CD14-positive monocyte (primary cell): ENCODE data around the gene DENND1B. TPM values are rescaled to one million over a fixed set of nuclear protein-coding genes. Genes with fewer than 3 reads are reported as not detected.

Experiments
- DNase-seq, 3 donors: peaks; one replicate each; pipeline ENCODE4 v3.0.0-alpha.2; 2011 to 2022
- H2AFZ ChIP-seq: 2 replicates; pipeline ENCODE4 v1.6.0; 2012; ENCODE audit warnings: mild to moderate bottlenecking, low read depth, low read length, inconsistent platforms; ENCODE audit not compliant: insufficient read depth, poor library complexity, severe bottlenecking
- H3K27ac ChIP-seq, 2 donors: 1 replicate in 1 of 2; 2 replicates in 1 of 2; pipeline ENCODE4 v1.5.1; 2012 to 2013; ENCODE audit warnings: low read length in 2 of 2, control low read depth in 1 of 2, inconsistent platforms in 1 of 2, low read depth in 1 of 2, mild to moderate bottlenecking in 1 of 2
- H3K27me3 ChIP-seq, 2 donors: one replicate each; pipeline versions ENCODE4 v1.6.0 to v1.6.1; 2011 to 2013; ENCODE audit warnings: low read length in 2 of 2; ENCODE audit not compliant: control insufficient read depth in 2 of 2, insufficient read depth in 2 of 2
- H3K36me3 ChIP-seq, 2 donors: replicated peaks in 1 of 2; 1 replicate in 1 of 2; 2 replicates in 1 of 2; pipeline versions ENCODE4 v1.5.1 to v1.6.1; 2012 to 2013; ENCODE audit warnings: low read length in 2 of 2, control low read depth in 1 of 2, inconsistent platforms in 1 of 2, mild to moderate bottlenecking in 1 of 2; ENCODE audit not compliant: insufficient read depth in 2 of 2, control insufficient read depth in 1 of 2
- H3K4me1 ChIP-seq, 2 donors: 1 replicate in 1 of 2; 2 replicates in 1 of 2; pipeline versions ENCODE4 v1.5.1 to v1.6.1; 2012 to 2013; ENCODE audit warnings: low read length in 2 of 2, control low read depth in 1 of 2, inconsistent platforms in 1 of 2, mild to moderate bottlenecking in 1 of 2, moderate library complexity in 1 of 2; ENCODE audit not compliant: insufficient read depth in 2 of 2, control insufficient read depth in 1 of 2
- H3K4me2 ChIP-seq: replicated peaks from 2 replicates; pipeline ENCODE3; 2012; ENCODE audit warnings: low read length, moderate library complexity, mild to moderate bottlenecking; ENCODE audit not compliant: poor library complexity, severe bottlenecking; ENCODE audit errors: extremely low read depth
- H3K4me3 ChIP-seq, 3 experiments: fragments of 200-600 bp in 1 of 3; sonication (generic) in 1 of 3; replicated peaks in 1 of 3; 1 replicate in 2 of 3; 2 replicates in 1 of 3; pipeline ENCODE4 v1.5.1; 2011 to 2013; ENCODE audit warnings: low read length in 3 of 3, mild to moderate bottlenecking in 3 of 3, control low read depth in 2 of 3, low read depth in 2 of 3, inconsistent platforms in 1 of 3, moderate library complexity in 1 of 3
- H3K79me2 ChIP-seq: 2 replicates; pipeline ENCODE4 v1.6.0; 2012; ENCODE audit warnings: mild to moderate bottlenecking, control low read depth, inconsistent platforms, low read length, moderate library complexity; ENCODE audit not compliant: insufficient read depth
- H3K9ac ChIP-seq: 2 replicates; pipeline ENCODE4 v1.6.0; 2017; ENCODE audit warnings: low read length, mild to moderate bottlenecking; ENCODE audit not compliant: insufficient read depth, poor library complexity, severe bottlenecking
- H3K9me3 ChIP-seq, 2 donors: replicated peaks in 1 of 2; 1 replicate in 1 of 2; 2 replicates in 1 of 2; pipeline versions ENCODE4 v1.5.1 to v1.6.1; 2012 to 2013; ENCODE audit warnings: low read length in 2 of 2, control low read depth in 1 of 2; ENCODE audit not compliant: control insufficient read depth in 1 of 2, insufficient read depth in 1 of 2
- H4K20me1 ChIP-seq: 2 replicates; pipeline ENCODE4 v1.6.0; 2012; ENCODE audit warnings: mild to moderate bottlenecking, low read length, control low read depth, moderate library complexity; ENCODE audit not compliant: insufficient read depth
- H3K27ac Mint-ChIP-seq, 7 donors: one replicate each; pipeline ENCODE4 v1.8.0; 2020; ENCODE audit warnings: mild to moderate bottlenecking in 7 of 7, mixed read lengths in 7 of 7, moderate library complexity in 6 of 7, inconsistent platforms in 2 of 7
- H3K27me3 Mint-ChIP-seq, 3 donors: one replicate each; pipeline ENCODE4 v1.8.0; 2021 to 2022; ENCODE audit warnings: low read depth in 3 of 3, mild to moderate bottlenecking in 3 of 3, mixed read lengths in 3 of 3, moderate library complexity in 3 of 3, inconsistent platforms in 1 of 3
- H3K36me3 Mint-ChIP-seq, 2 donors: one replicate each; pipeline ENCODE4 v1.8.0; 2020; ENCODE audit warnings: mixed read lengths in 2 of 2, inconsistent platforms in 1 of 2, mild to moderate bottlenecking in 1 of 2
- H3K4me1 Mint-ChIP-seq: one replicate; pipeline ENCODE4 v1.8.0; 2020; ENCODE audit warnings: mild to moderate bottlenecking, mixed read lengths
- H3K4me3 Mint-ChIP-seq, 2 donors: one replicate each; pipeline ENCODE4 v1.8.0; 2020; ENCODE audit warnings: mild to moderate bottlenecking in 2 of 2, mixed read lengths in 2 of 2, moderate library complexity in 1 of 2
- H3K9me3 Mint-ChIP-seq, 7 donors: one replicate each; pipeline ENCODE4 v1.8.0; 2020 to 2022; ENCODE audit warnings: mixed read lengths in 7 of 7, mild to moderate bottlenecking in 6 of 7, moderate library complexity in 6 of 7, inconsistent platforms in 2 of 7
- CTCF ChIP-seq: fragments of 200-600 bp; IDR thresholded peaks from one replicate; pipeline ENCODE4 v1.8.0; 2022; ENCODE audit warnings: antibody characterized with exemption, mild to moderate bottlenecking
- WGBS: methylation state at CpG from one replicate; pipeline ENCODE4 v1.1.5; 2013; ENCODE audit warnings: missing lambda C conversion rate; ENCODE audit not compliant: insufficient coverage; 5-methylcytosine and 5-hydroxymethylcytosine counted together
- intact Hi-C, 2 donors: fragments of 100-400 bp; cut with micrococcal nuclease; formaldehyde crosslinking; loops; one replicate each; pipeline versions ENCODE4 v1.15.0 to v1.15.1; 2023
- polyA plus RNA-seq, 3 donors: library from polyadenylated mRNA; depleted of rRNA in 1 of 3; unstranded in 2 of 3; stranded (reverse) in 1 of 3; fragments of 300-500 nt in 2 of 3; fragments of >200 nt in 1 of 3; fragmentation: Illumina TruSeq in 2 of 3; gene quantifications; 1 replicate in 2 of 3; 2 replicates in 1 of 3; pipeline ENCODE4 v1.2.3, GENCODE V29; 2012 to 2021

The DENND1B gene
- polyA plus RNA-seq, 3 donors: 3.0 to 8.2 (median 5.7) TPM

GRCh38 chr1:197685785-197686184 lies 89.5 kb downstream of the DENND1B start:
- Histone ChIP-seq H3K27ac (no peak overlapping the region), H4K20me1 (peaks cover 4% of the 10 kb centered on the region), H3K27me3 (no peaks in the 10 kb centered on the region), H3K79me2 (peaks cover 23% of the 10 kb centered on the region), H3K4me3 (no peak overlapping the region), H3K36me3 (peaks cover 0 to 17% of the 10 kb centered on the region in 2 donors), H3K9ac (no peak overlapping the region), H3K4me1 (no peaks in the 10 kb centered on the region), H3K9me3 (peaks cover 0 to 7% of the 10 kb centered on the region in 2 donors), H3K4me2 (no peak overlapping the region), H2AFZ (no peak overlapping the region)
- Mint-ChIP-seq H3K9me3 (peaks cover 7 to 11% (median 8%) of the 10 kb centered on the region in 7 donors), H3K4me3 (no peak overlapping the region), H3K4me1 (peaks cover 12% of the 10 kb centered on the region), H3K27ac (no peak overlapping the region), H3K36me3 (peaks cover 12 to 13% of the 10 kb centered on the region in 2 donors), H3K27me3 (no peaks in the 10 kb centered on the region)
- no peak for DNase-seq
- intact Hi-C loops: no loop called here
- no CpG with 5 or more reads among the region's 1 CpG for WGBS
- TF ChIP-seq CTCF: no peak

GRCh38 chr1:197683895-197684553 lies 91.3 kb downstream of the DENND1B start:
- Histone ChIP-seq H4K20me1 (peaks cover 4% of the 10 kb centered on the region), H3K27me3 (no peaks in the 10 kb centered on the region), H3K27ac (no peak overlapping the region), H2AFZ (no peak overlapping the region), H3K4me1 (no peaks in the 10 kb centered on the region), H3K79me2 (peaks cover 17% of the 10 kb centered on the region), H3K9ac (no peak overlapping the region), H3K4me2 (no peak overlapping the region), H3K9me3 (peaks cover 0 to 7% of the 10 kb centered on the region in 2 donors), H3K4me3 (no peak overlapping the region), H3K36me3 (peaks cover 0 to 7% of the 10 kb centered on the region in 2 donors)
- TF ChIP-seq CTCF: no peak
- Mint-ChIP-seq H3K9me3 (peaks cover 6 to 11% (median 8%) of the 10 kb centered on the region in 7 donors), H3K36me3 (peaks cover 7 to 9% of the 10 kb centered on the region in 2 donors), H3K4me3 (no peak overlapping the region), H3K27ac (no peak overlapping the region), H3K4me1 (peaks cover 12% of the 10 kb centered on the region), H3K27me3 (no peaks in the 10 kb centered on the region)
- WGBS: no CpG with 5 or more reads among the region's 6 CpGs
- no peak for DNase-seq
- intact Hi-C loops: no loop called here
